H1 (cell line): ENCODE measurements around the gene LRP5. TPM values are rescaled to one million over a fixed set of nuclear protein-coding genes. Genes with fewer than 3 reads are reported as not detected.

ENCODE experiments used
- CBX5 ChIP-seq: fragments of 300-800, 300-1000 bp; sonication (generic); IDR thresholded peaks from 2 replicates; pipeline ENCODE4 v1.7.1; 2016; ENCODE audit warnings: antibody characterized with exemption, low read length, low read depth
- MAFK ChIP-seq: IDR thresholded peaks from 2 replicates; pipeline ENCODE4 v1.6.1; 2012; ENCODE audit warnings: low read depth, mild to moderate bottlenecking, improper control_type of control experiment, low read length
- NRF1 ChIP-seq: IDR thresholded peaks from 2 replicates; pipeline ENCODE4 v1.6.1; 2011; ENCODE audit warnings: mild to moderate bottlenecking, low read depth, low read length, improper control_type of control experiment
- PHF8 ChIP-seq: fragments of 200-600 bp; sonication (generic); conservative IDR thresholded peaks from 2 replicates; pipeline ENCODE4 v1.7.1; 2012; ENCODE audit warnings: low read depth, mild to moderate bottlenecking, inconsistent platforms, low read length, moderate library complexity
- TAF7 ChIP-seq: optimal IDR thresholded peaks from 2 replicates; pipeline ENCODE3; 2011; ENCODE audit warnings: low read depth, mild to moderate bottlenecking, inconsistent platforms, low read length, moderate library complexity, borderline replicate concordance
- TEAD4 ChIP-seq: IDR thresholded peaks from 2 replicates; pipeline ENCODE4 v1.6.1; 2012; ENCODE audit warnings: low read depth, low read length, inconsistent platforms, mixed read lengths
- polyA plus RNA-seq, 7 experiments: library from polyadenylated mRNA; depleted of rRNA in 3 of 7; stranded (reverse) in 5 of 7; unstranded in 2 of 7; fragments of >200 nt in 5 of 7; fragments of 200-250 nt in 2 of 7; gene quantifications; 1 replicate in 5 of 7; 2 replicates in 1 of 7; 4 replicates in 1 of 7; pipeline versions ENCODE4 v1.2.1 to v1.2.3, GENCODE V29; 2011 to 2013; ENCODE audit warnings: missing spikeins in 2 of 7, mixed read lengths in 2 of 7
- total RNA-seq: library from RNA; stranded (reverse); fragmentation: NEBNext Ultra II Directional; extraction: Animal tissue kit (Norgen Biotek cat#: 25700); gene quantifications from 2 replicates; pipeline ENCODE4 v1.2.1, GENCODE V29; 2021

Gene LRP5
- total and polyA plus RNA-seq, 2 of the 8 experiments (the other 6 are each of a cell fraction or from before 2014, with no cell fraction given), result 19.0 to 38.9 TPM

DNA sequence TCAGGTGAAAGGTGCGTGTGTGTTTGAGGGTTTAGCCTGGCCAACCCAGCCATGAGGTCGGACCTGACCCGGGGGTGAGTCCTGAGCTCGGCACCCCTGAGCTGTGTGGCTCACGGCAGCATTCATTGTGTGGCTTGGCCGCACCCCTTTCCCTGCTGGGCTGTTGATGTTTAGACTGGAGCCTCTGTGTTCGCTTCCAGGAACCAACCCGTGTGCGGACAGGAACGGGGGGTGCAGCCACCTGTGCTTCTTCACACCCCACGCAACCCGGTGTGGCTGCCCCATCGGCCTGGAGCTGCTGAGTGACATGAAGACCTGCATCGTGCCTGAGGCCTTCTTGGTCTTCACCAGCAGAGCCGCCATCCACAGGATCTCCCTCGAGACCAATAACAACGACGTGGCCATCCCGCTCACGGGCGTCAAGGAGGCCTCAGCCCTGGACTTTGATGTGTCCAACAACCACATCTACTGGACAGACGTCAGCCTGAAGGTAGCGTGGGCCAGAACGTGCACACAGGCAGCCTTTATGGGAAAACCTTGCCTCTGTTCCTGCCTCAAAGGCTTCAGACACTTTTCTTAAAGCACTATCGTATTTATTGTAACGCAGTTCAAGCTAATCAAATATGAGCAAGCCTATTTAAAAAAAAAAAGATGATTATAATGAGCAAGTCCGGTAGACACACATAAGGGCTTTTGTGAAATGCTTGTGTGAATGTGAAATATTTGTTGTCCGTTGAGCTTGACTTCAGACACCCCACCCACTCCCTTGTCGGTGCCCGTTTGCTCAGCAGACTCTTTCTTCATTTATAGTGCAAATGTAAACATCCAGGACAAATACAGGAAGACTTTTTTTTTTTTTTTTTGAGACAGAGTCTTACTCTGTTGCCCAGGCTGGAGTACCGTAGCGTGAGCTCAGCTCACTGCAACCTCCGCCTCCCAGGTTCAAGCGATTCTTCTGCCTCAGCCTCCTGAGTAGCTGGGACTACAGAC is 94.2 kb downstream of the LRP5 start (continued):
- TF ChIP-seq TEAD4, result no peak
- TF ChIP-seq CBX5, result no peak
- no peak for TF ChIP-seq NRF1
- no peak for TF ChIP-seq PHF8
- no peak for TF ChIP-seq TAF7
- no peak for TF ChIP-seq MAFK
- TF ChIP-seq, all 59 proteins: peak for 0
